Measurements from ENCODE around the gene TMBIM1. TPM values are rescaled to one million over a fixed set of nuclear protein-coding genes. Genes with fewer than 3 reads are reported as not detected.

TMBIM1 gene
- total and polyA plus RNA-seq, 9 of the 15 experiments (the other 6 are each of a cell fraction or from before 2014, with no cell fraction given) = 14.2 to 105 (median 47.0) TPM

DNA sequence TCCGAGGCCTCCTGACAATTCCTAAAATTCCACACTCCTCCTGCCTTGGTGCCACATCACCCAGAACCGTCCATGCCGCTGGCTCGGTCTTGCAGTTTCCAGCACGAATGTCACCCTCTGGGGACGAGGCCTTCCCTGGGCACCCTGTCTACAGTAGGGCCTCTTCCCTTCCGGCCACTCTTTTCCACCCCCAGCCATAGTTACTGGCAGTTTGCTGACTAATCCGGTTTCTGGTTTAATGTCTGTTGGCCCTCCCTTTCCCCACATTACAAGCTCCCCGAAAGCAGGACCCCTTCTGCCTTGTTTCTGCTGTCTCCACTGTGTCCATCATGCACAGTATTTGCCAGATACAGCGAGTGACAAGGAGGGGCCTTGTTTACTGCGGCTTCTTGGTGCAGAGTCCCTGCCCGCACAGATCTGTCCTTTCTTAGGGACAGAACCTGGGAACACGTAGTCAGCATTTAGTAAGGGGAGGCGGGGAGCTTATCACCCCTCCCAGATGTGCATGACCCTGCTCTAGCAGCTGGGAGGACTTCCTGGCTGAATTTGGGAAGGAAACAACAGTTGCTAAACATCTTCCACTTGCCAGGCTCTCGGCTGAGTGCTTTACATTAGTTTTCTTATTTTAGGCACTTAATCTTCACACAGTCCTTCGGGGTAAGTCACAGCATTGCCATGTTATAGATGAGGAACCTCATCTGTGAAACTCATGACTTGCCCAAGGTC, 40.8 kb upstream of the TMBIM1 start (continued):
- TF ChIP-seq BDP1 (IDR thresholded peaks at IDR 0.05; ENCODE audit: insufficient read depth, insufficient read length) (no peak), DDX20 (tag; IDR thresholded peaks at IDR 0.05; ENCODE audit: low read depth) (no peak), KLF6 (CRISPR knock-in tag; IDR thresholded peaks at IDR 0.05; ENCODE audit: borderline replicate concordance) (no peak; the same call in 1 of the 2 replicates), HNRNPK (IDR thresholded peaks at IDR 0.05; ENCODE audit: low read depth, low read length, poor library complexity, severe bottlenecking) (no peak), ZEB2 (IDR thresholded peaks at IDR 0.05) (0 out of 2 replicates have a peak, but pooled peaks have one; percentile 16), E2F3 (CRISPR knock-in tag; IDR thresholded peaks at IDR 0.05) (no peak), STAT5A (IDR thresholded peaks at IDR 0.05; ENCODE audit: borderline replicate concordance, low read length) (peak; percentile 53; the same call in 1 of the 2 replicates), CXXC5 (CRISPR knock-in tag; IDR thresholded peaks at IDR 0.05) (peak; percentile 52), ZNF75A (CRISPR knock-in tag; IDR thresholded peaks at IDR 0.05) (no peak), SAP30 (IDR thresholded peaks at IDR 0.05; ENCODE audit: borderline replicate concordance, insufficient read depth, low read depth, low read length, poor library complexity, severe bottlenecking) (no peak), EZH2 (IDR thresholded peaks at IDR 0.05; ENCODE audit: borderline replicate concordance, low read depth, low read length) (no peak), ZKSCAN8 (CRISPR knock-in tag; IDR thresholded peaks at IDR 0.05) (peak; percentile 77), ZNF354B (CRISPR knock-in tag; IDR thresholded peaks at IDR 0.05) (no peak), NBN (IDR thresholded peaks at IDR 0.05; ENCODE audit: low read depth) (peak; percentile 81), RBM39 (optimal IDR thresholded peaks at IDR 0.05; ENCODE audit: low read depth, low read length) (no peak), BRD4 (IDR thresholded peaks at IDR 0.05) (no peak), NR2F6 (CRISPR knock-in tag; IDR thresholded peaks at IDR 0.05) (no peak), HDAC1 (IDR thresholded peaks at IDR 0.05) (peak in 1 of 2 experiments; percentile 50; a peak in 1 of 4 replicates)
- TF ChIP-seq, protein P1, sequence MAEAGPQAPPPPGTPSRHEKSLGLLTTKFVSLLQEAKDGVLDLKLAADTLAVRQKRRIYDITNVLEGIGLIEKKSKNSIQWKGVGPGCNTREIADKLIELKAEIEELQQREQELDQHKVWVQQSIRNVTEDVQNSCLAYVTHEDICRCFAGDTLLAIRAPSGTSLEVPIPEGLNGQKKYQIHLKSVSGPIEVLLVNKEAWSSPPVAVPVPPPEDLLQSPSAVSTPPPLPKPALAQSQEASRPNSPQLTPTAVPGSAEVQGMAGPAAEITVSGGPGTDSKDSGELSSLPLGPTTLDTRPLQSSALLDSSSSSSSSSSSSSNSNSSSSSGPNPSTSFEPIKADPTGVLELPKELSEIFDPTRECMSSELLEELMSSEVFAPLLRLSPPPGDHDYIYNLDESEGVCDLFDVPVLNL (CRISPR knock-in tag; IDR thresholded peaks at IDR 0.05; ENCODE audit: low read depth) = no peak
- TF ChIP-seq, protein P2, sequence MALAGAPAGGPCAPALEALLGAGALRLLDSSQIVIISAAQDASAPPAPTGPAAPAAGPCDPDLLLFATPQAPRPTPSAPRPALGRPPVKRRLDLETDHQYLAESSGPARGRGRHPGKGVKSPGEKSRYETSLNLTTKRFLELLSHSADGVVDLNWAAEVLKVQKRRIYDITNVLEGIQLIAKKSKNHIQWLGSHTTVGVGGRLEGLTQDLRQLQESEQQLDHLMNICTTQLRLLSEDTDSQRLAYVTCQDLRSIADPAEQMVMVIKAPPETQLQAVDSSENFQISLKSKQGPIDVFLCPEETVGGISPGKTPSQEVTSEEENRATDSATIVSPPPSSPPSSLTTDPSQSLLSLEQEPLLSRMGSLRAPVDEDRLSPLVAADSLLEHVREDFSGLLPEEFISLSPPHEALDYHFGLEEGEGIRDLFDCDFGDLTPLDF (CRISPR knock-in tag; IDR thresholded peaks at IDR 0.05) = no peak
- TF ChIP-seq, protein P3, sequence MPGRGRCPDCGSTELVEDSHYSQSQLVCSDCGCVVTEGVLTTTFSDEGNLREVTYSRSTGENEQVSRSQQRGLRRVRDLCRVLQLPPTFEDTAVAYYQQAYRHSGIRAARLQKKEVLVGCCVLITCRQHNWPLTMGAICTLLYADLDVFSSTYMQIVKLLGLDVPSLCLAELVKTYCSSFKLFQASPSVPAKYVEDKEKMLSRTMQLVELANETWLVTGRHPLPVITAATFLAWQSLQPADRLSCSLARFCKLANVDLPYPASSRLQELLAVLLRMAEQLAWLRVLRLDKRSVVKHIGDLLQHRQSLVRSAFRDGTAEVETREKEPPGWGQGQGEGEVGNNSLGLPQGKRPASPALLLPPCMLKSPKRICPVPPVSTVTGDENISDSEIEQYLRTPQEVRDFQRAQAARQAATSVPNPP (IDR thresholded peaks at IDR 0.05; ENCODE audit: borderline replicate concordance, insufficient read depth, insufficient read length) = no peak
- TF ChIP-seq, protein P4, sequence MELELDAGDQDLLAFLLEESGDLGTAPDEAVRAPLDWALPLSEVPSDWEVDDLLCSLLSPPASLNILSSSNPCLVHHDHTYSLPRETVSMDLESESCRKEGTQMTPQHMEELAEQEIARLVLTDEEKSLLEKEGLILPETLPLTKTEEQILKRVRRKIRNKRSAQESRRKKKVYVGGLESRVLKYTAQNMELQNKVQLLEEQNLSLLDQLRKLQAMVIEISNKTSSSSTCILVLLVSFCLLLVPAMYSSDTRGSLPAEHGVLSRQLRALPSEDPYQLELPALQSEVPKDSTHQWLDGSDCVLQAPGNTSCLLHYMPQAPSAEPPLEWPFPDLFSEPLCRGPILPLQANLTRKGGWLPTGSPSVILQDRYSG (tag; conservative IDR thresholded peaks at IDR 0.05; ENCODE audit: low read depth) = peak; percentile 84; the same call in 1 of the 2 replicates
- TF ChIP-seq, protein P5, sequence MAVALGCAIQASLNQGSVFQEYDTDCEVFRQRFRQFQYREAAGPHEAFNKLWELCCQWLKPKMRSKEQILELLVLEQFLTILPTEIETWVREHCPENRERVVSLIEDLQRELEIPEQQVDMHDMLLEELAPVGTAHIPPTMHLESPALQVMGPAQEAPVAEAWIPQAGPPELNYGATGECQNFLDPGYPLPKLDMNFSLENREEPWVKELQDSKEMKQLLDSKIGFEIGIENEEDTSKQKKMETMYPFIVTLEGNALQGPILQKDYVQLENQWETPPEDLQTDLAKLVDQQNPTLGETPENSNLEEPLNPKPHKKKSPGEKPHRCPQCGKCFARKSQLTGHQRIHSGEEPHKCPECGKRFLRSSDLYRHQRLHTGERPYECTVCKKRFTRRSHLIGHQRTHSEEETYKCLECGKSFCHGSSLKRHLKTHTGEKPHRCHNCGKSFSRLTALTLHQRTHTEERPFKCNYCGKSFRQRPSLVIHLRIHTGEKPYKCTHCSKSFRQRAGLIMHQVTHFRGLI (CRISPR knock-in tag; IDR thresholded peaks at IDR 0.05) = no peak
